Measurements from ENCODE around the gene ELAVL1. TPM values are rescaled to one million over a fixed set of nuclear protein-coding genes. Genes with fewer than 3 reads are reported as not detected.
A peak's percentile ranks its signal among the peaks of the same experiment; 100 is the strongest.

ELAVL1 gene
- total RNA-seq, 4 donors from 2014 or later: 25.7 to 44.6 (median 34.5) TPM

DNA sequence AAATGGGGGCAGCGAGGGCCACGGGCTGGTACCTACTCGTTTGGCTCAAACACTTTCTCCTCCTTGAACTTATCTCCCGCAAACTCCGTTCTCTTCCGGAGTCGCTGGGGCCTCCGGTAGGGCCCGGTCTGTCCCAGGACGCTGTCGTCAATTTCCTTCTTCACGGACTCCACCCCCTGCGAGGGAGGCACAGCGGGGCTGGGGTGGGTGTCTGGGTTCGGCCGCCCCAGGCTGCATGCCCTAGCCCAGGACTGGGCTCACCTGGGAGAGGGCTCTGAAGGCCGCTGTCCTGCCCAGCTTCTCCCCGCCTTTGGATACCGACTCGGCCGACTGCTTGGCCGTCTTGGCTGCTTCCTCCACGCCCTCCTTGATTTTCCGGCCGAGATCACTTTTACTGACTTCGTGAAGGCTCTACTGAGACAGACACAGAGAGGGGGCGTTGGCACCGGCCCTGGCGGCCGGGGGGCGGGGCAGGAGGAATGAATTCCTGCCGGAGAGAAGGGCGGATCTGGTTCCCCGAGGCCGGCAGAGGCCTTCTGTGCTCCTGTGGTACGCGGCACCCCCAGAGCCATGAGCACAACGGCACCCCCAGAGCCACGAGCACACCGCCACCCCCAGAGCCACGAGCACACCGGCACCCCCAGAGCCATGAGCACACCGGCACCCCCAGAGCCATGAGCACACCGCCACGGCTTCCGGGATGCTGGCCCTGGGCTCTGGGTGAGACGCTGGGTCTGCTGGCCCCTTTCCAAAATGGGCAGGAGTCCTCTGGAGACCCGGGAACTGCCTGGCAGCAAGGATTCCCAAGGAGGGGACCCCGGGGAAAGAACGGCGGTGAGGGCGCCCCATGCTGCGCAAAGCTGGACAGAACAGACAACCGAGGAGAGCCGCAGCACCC is 71.4 kb downstream of the ELAVL1 start:
- WGBS, 2 donors: 93 to 94% methylated on average over 13 to 21 of the region's 55 CpGs
- peaks cover 7 to 28% (median 14%) of the 10 kb centered on the region in 3 donors for H3K4me1 ChIP-seq
- DNase-seq: no peak
- H3K36me3 ChIP-seq: peaks cover 46 to 99% (median 50%) of the 10 kb centered on the region in 3 donors
- no peaks in the 10 kb centered on the region for H3K9me3 ChIP-seq
- intact Hi-C loops (cut with DNase I): no loop called here
- no peaks in the 10 kb centered on the region for H3K27me3 ChIP-seq
- no peak overlapping the region for H3K4me3 ChIP-seq
- no peak for TF ChIP-seq POLR2A (IDR thresholded peaks at IDR 0.05)
- TF ChIP-seq, protein P1, sequence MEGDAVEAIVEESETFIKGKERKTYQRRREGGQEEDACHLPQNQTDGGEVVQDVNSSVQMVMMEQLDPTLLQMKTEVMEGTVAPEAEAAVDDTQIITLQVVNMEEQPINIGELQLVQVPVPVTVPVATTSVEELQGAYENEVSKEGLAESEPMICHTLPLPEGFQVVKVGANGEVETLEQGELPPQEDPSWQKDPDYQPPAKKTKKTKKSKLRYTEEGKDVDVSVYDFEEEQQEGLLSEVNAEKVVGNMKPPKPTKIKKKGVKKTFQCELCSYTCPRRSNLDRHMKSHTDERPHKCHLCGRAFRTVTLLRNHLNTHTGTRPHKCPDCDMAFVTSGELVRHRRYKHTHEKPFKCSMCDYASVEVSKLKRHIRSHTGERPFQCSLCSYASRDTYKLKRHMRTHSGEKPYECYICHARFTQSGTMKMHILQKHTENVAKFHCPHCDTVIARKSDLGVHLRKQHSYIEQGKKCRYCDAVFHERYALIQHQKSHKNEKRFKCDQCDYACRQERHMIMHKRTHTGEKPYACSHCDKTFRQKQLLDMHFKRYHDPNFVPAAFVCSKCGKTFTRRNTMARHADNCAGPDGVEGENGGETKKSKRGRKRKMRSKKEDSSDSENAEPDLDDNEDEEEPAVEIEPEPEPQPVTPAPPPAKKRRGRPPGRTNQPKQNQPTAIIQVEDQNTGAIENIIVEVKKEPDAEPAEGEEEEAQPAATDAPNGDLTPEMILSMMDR (IDR thresholded peaks at IDR 0.05): no peak
- H3K27ac ChIP-seq: no peak overlapping the region

DNA sequence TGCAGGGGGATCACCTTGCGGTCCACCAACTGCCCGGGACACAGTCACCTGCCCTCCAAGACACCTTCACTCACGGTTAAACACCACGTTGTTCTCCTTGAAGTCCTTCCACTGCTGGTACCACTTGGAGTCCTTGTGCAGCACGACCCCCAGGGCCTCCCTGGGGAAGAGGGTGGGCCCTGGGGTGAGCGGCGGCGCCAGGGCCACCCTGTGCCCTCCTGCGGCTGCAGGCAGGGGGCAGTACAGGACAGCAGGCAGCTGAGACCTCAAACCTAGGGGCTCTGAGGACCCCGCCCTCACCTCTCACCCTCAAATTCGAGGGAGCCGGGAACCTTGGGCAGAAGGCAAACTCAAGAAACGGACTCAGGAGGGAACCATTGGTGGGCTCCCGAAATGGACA is 72.0 kb downstream of the ELAVL1 start:
- Histone ChIP-seq H3K9me3 (no peaks in the 10 kb centered on the region), H3K27me3 (no peaks in the 10 kb centered on the region), H3K4me1 (peaks cover 8 to 34% (median 20%) of the 10 kb centered on the region in 3 donors), H3K27ac (peak overlapping the region in 1 of 4 donors; percentile 12), H3K36me3 (peaks cover 46 to 92% (median 50%) of the 10 kb centered on the region in 3 donors), H3K4me3 (no peak overlapping the region)
- 92 to 100% methylated on average over 4 to 8 of the region's 14 CpGs for WGBS, 2 donors
- no peak for TF ChIP-seq POLR2A (IDR thresholded peaks at IDR 0.05)
- TF ChIP-seq, protein P1 (IDR thresholded peaks at IDR 0.05): peak in 1 of 6 experiments; percentile 33
- intact Hi-C loops (cut with DNase I): no loop called here
- no peak for DNase-seq

DNA sequence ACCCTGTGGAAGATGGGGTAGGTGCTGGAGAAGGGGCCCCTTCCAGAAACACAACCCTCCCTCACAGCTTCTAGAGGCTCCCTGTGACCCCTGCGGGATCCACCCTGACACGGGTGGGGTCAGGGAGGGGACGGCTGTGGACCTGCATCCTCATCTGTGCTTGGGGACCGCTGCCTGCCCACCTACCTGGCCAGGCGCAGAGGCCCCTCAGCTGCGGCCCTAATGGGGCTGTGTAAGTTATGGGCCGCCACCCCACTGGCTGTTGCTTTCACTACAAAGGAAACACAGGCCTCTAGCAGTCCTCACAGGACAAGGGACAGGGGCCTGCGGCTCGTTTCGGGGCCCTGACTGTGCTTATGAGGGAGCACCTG is 72.5 kb downstream of the ELAVL1 start:
- no peak overlapping the region for H3K4me3 ChIP-seq
- peaks cover 45 to 87% (median 48%) of the 10 kb centered on the region in 3 donors for H3K36me3 ChIP-seq
- no peaks in the 10 kb centered on the region for H3K27me3 ChIP-seq
- H3K4me1 ChIP-seq: peaks cover 11 to 39% (median 25%) of the 10 kb centered on the region in 3 donors
- no peak for DNase-seq
- TF ChIP-seq, protein P1 (IDR thresholded peaks at IDR 0.05): no peak
- TF ChIP-seq POLR2A (IDR thresholded peaks at IDR 0.05): no peak
- H3K27ac ChIP-seq: no peak overlapping the region
- WGBS, 2 donors: 90 to 100% methylated on average over 2 of the region's 10 CpGs
- intact Hi-C loops (cut with DNase I): no loop called here
- H3K9me3 ChIP-seq: no peaks in the 10 kb centered on the region

DNA sequence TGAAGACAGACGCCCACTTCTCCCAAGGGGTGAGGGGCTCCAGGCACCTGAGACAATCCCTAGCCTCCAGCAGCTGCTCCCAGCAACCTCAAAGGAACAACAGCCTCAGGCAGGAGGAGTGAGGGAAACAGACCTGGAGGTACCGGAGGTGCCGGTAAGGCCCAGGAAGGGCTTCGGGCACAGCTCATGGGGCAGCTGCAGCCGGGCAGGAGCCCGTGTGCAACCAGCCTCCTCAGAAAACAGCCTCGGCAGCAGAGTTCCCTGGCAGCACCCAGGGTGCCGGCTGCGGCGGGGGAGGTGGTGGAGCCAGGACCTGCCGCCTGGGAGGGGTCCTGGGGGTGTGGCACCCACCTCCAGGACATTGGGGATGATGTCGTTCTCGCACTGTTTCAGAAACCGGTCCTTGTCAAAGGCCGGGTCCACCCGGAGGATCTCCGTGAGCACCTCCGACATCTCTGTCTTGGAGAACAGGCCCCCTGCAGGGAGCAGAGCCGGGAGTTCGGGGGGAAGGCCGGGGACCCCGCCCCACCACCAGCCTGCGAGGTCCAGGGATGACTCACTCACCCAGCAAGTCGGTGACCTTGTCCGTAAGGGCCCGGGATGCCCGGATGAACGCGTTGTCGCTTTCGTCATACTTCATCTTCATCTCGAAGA is 73.0 kb downstream of the ELAVL1 start:
- peaks cover 40 to 82% (median 43%) of the 10 kb centered on the region in 3 donors for H3K36me3 ChIP-seq
- TF ChIP-seq, protein P1 (IDR thresholded peaks at IDR 0.05): no peak
- TF ChIP-seq POLR2A (IDR thresholded peaks at IDR 0.05): no peak
- intact Hi-C loops (cut with DNase I): no loop called here
- DNase-seq: no peak
- WGBS, 2 donors: 88 to 89% methylated on average over 14 to 21 of the region's 32 CpGs
- H3K27ac ChIP-seq: peak overlapping the region in 1 of 4 donors; percentile 85
- no peaks in the 10 kb centered on the region for H3K9me3 ChIP-seq
- no peaks in the 10 kb centered on the region for H3K27me3 ChIP-seq
- H3K4me3 ChIP-seq: no peak overlapping the region
- peaks cover 16 to 44% (median 30%) of the 10 kb centered on the region in 3 donors for H3K4me1 ChIP-seq
